ENCODE measurements around the gene LHCGR.
"Not testable (repeated sequence)": the region's sequence is repeated elsewhere in the genome, so short reads cannot be mapped to it uniquely, and the experiment has no call there.

LHCGR gene

GRCh38 chr2:48739236-48739635 is 16.3 kb downstream of the LHCGR start:
- not testable (repeated sequence) for DNase-seq (ENCODE audit: low read depth)

GRCh38 chr2:48738806-48739205 is 16.7 kb downstream of the LHCGR start:
- DNase-seq (ENCODE audit: low read depth): no peak

- DNase-seq (ENCODE audit: low read depth): no peak
These were observed 19.3 kb downstream of the LHCGR start for GRCh38 chr2:48736251-48736650.

- no peak for DNase-seq (ENCODE audit: low read depth)
These were observed 20.8 kb downstream of the LHCGR start for GRCh38 chr2:48734576-48735303.

- no peak for DNase-seq (ENCODE audit: low read depth)
These were observed 22.4 kb downstream of the LHCGR start for GRCh38 chr2:48733067-48733503.

GRCh38 chr2:48728840-48729239 is 26.7 kb downstream of the LHCGR start:
- DNase-seq (ENCODE audit: low read depth): no peak

GRCh38 chr2:48728295-48728694 is 27.2 kb downstream of the LHCGR start:
- no peak for DNase-seq (ENCODE audit: low read depth)

- DNase-seq (ENCODE audit: low read depth): no peak
These were observed 28.0 kb downstream of the LHCGR start for GRCh38 chr2:48727560-48727959.

GRCh38 chr2:48725696-48726494 is 29.6 kb downstream of the LHCGR start:
- no peak for DNase-seq (ENCODE audit: low read depth)

GRCh38 chr2:48724278-48724677 is 31.2 kb downstream of the LHCGR start:
- DNase-seq (ENCODE audit: low read depth): no peak

GRCh38 chr2:48723129-48723528 is 32.4 kb downstream of the LHCGR start:
- DNase-seq (ENCODE audit: low read depth): no peak

- no peak for DNase-seq (ENCODE audit: low read depth)
These were observed 33.1 kb downstream of the LHCGR start for GRCh38 chr2:48722391-48722790.

GRCh38 chr2:48721158-48721557 is 34.4 kb downstream of the LHCGR start:
- no peak for DNase-seq (ENCODE audit: low read depth)

- no peak for DNase-seq (ENCODE audit: low read depth)
These were observed 35.9 kb downstream of the LHCGR start for GRCh38 chr2:48719480-48720177.

- DNase-seq (ENCODE audit: low read depth): no peak
These were observed 37.7 kb downstream of the LHCGR start for GRCh38 chr2:48717846-48718245.

- DNase-seq (ENCODE audit: low read depth): no peak
These were observed 39.6 kb downstream of the LHCGR start for GRCh38 chr2:48715956-48716355.

GRCh38 chr2:48715042-48715899 is 40.3 kb downstream of the LHCGR start:
- no peak for DNase-seq (ENCODE audit: low read depth)

GRCh38 chr2:48714245-48714644 is 41.3 kb downstream of the LHCGR start:
- no peak for DNase-seq (ENCODE audit: low read depth)

GRCh38 chr2:48713647-48714046 is 41.9 kb downstream of the LHCGR start:
- DNase-seq (ENCODE audit: low read depth): no peak

- DNase-seq (ENCODE audit: low read depth): no peak
These were observed 43.4 kb downstream of the LHCGR start for GRCh38 chr2:48712151-48712550.

- DNase-seq (ENCODE audit: low read depth): no peak
These were observed 44.2 kb downstream of the LHCGR start for GRCh38 chr2:48711343-48711742.

Data from activated T-cell treated with anti-CD3 and anti-CD28 coated beads for 24 hours (primary cell).